H1 (cell line): ENCODE results near the gene WWC2. TPM values are rescaled to one million over a fixed set of nuclear protein-coding genes. Genes with fewer than 3 reads are reported as not detected.

ENCODE experiments used
- CTCF ChIA-PET: fragments of 300-600 bp; sonication (Branson Sonifier 250); formaldehyde crosslinking; loops from one replicate; lab custom pipeline; 2021; ENCODE audit not compliant: partially characterized antibody; lab: Charles Lee
- POLR2A ChIA-PET: fragments of 300-600 bp; sonication (Branson Sonifier 250); formaldehyde crosslinking; loops from one replicate; lab custom pipeline; 2021; ENCODE audit warnings: inconsistent platforms; ENCODE audit not compliant: partially characterized antibody; lab: Charles Lee
- DNase-seq, 2 experiments: peaks; one replicate each; pipeline versions ENCODE4 v3.0.0 to v3.0.0-alpha.2; 2010 to 2022; ENCODE audit warnings: low spot score in 2 of 2, low read depth in 1 of 2, mixed read lengths in 1 of 2
- FAIRE-seq: peaks from 2 replicates; lab custom pipeline; 2011; peaks lifted over from hg19 to GRCh38; lab: Jason Lieb, UNC
- H2AFZ ChIP-seq: 2 replicates; pipeline ENCODE4 v1.8.1; 2012; ENCODE audit warnings: low read length, inconsistent platforms
- H2AK5ac ChIP-seq: 2 replicates; pipeline ENCODE4 v1.6.1; 2013; ENCODE audit warnings: low read depth, low read length
- H2BK120ac ChIP-seq: replicated peaks from 2 replicates; pipeline ENCODE3; 2013; ENCODE audit warnings: low read depth, low read length, inconsistent platforms
- H2BK12ac ChIP-seq: 2 replicates; pipeline ENCODE4 v1.6.1; 2013; ENCODE audit warnings: low read depth, low read length
- H2BK15ac ChIP-seq: 2 replicates; pipeline ENCODE4 v1.6.1; 2013; ENCODE audit warnings: low read length
- H2BK20ac ChIP-seq: 2 replicates; pipeline ENCODE4 v1.6.1; 2013; ENCODE audit warnings: low read length
- H2BK5ac ChIP-seq: 2 replicates; pipeline ENCODE4 v1.6.1; 2013; ENCODE audit warnings: low read depth, low read length
- H3K14ac ChIP-seq: 2 replicates; pipeline ENCODE4 v1.6.1; 2013; ENCODE audit warnings: inconsistent platforms; ENCODE audit not compliant: insufficient read length
- H3K18ac ChIP-seq: 2 replicates; pipeline ENCODE4 v1.6.1; 2013; ENCODE audit warnings: low read length; ENCODE audit errors: extremely low read depth
- H3K23ac ChIP-seq: 2 replicates; pipeline ENCODE4 v1.6.1; 2013; ENCODE audit warnings: inconsistent platforms; ENCODE audit not compliant: insufficient read length
- H3K23me2 ChIP-seq: 2 replicates; pipeline ENCODE4 v1.6.1; 2013; ENCODE audit warnings: low read depth, low read length
- H3K27ac ChIP-seq: 2 replicates; pipeline ENCODE4 v1.6.1; 2011; ENCODE audit warnings: low read depth, low read length, inconsistent platforms
- H3K27me3 ChIP-seq, 4 experiments: replicated peaks in 1 of 4; 1 replicate in 1 of 4; 2 replicates in 3 of 4; pipeline versions ENCODE4 v1.6.1 to v1.8.1; 2011 to 2013; ENCODE audit warnings: low read length in 3 of 4, mild to moderate bottlenecking in 3 of 4, inconsistent platforms in 2 of 4, mixed read lengths in 2 of 4, moderate library complexity in 1 of 4; ENCODE audit not compliant: control insufficient read depth in 3 of 4, insufficient read depth in 3 of 4; ENCODE audit errors: extremely low read depth in 1 of 4
- H3K36me3 ChIP-seq, 4 experiments: 2 replicates each; pipeline versions ENCODE4 v1.6.1 to v1.8.1; 2011 to 2013; ENCODE audit warnings: mild to moderate bottlenecking in 4 of 4, low read length in 3 of 4, moderate library complexity in 2 of 4, control low read depth in 1 of 4, inconsistent platforms in 1 of 4; ENCODE audit not compliant: insufficient read depth in 4 of 4, control insufficient read depth in 2 of 4
- H3K4ac ChIP-seq: replicated peaks from 2 replicates; pipeline ENCODE3; 2013; ENCODE audit warnings: low read length, low read depth, mixed read lengths, inconsistent platforms; ENCODE audit not compliant: insufficient read length
- H3K4me1 ChIP-seq, 4 experiments: replicated peaks in 1 of 4; 1 replicate in 1 of 4; 2 replicates in 3 of 4; pipeline versions ENCODE4 v1.6.1 to v1.8.1; 2011 to 2013; ENCODE audit warnings: low read length in 3 of 4, inconsistent platforms in 2 of 4, mixed read lengths in 1 of 4; ENCODE audit not compliant: insufficient read depth in 4 of 4, control insufficient read depth in 3 of 4
- H3K4me2 ChIP-seq, 2 experiments: 2 replicates each; pipeline versions ENCODE4 v1.6.1 to v1.8.1; 2011 to 2013; ENCODE audit warnings: low read depth in 2 of 2, low read length in 2 of 2, control low read depth in 1 of 2, inconsistent platforms in 1 of 2, mild to moderate bottlenecking in 1 of 2; ENCODE audit not compliant: insufficient read depth in 1 of 2
- H3K4me3 ChIP-seq, 4 experiments: fragments of 200-600, 300-600 bp in 1 of 4; sonication (generic), shearing (Covaris generic), sonication (Bioruptor Twin) in 1 of 4; 2 replicates each; pipeline versions ENCODE4 v1.5.1 to v1.8.1; 2011 to 2016; ENCODE audit warnings: low read length in 4 of 4, low read depth in 3 of 4, control low read depth in 2 of 4, inconsistent platforms in 2 of 4, mild to moderate bottlenecking in 2 of 4, mixed read lengths in 1 of 4, moderate library complexity in 1 of 4; ENCODE audit not compliant: insufficient read depth in 2 of 4; ENCODE audit errors: extremely low read depth in 1 of 4
- H3K56ac ChIP-seq: replicated peaks from 2 replicates; pipeline ENCODE3; 2013; ENCODE audit warnings: low read depth, mild to moderate bottlenecking, mixed read lengths, low read length, inconsistent platforms; ENCODE audit not compliant: insufficient read length
- H3K79me1 ChIP-seq: 2 replicates; pipeline ENCODE4 v1.6.1; 2013; ENCODE audit warnings: low read depth, low read length, control low read depth
- H3K79me2 ChIP-seq, 2 experiments: 2 replicates each; pipeline versions ENCODE4 v1.6.1 to v1.8.1; 2012 to 2013; ENCODE audit warnings: low read length in 2 of 2, mild to moderate bottlenecking in 2 of 2, inconsistent platforms in 1 of 2; ENCODE audit not compliant: insufficient read depth in 2 of 2, control insufficient read depth in 1 of 2
- H3K9ac ChIP-seq, 4 experiments: replicated peaks in 1 of 4; 1 replicate in 1 of 4; 2 replicates in 3 of 4; pipeline versions ENCODE4 v1.6.1 to v1.8.1; 2011 to 2013; ENCODE audit warnings: low read depth in 3 of 4, low read length in 3 of 4, control low read depth in 2 of 4, mild to moderate bottlenecking in 2 of 4, moderate library complexity in 2 of 4, inconsistent platforms in 1 of 4; ENCODE audit errors: extremely low read depth in 1 of 4
- H3K9me3 ChIP-seq, 2 experiments: 2 replicates each; pipeline versions ENCODE4 v1.6.1 to v1.8.1; 2012 to 2013; ENCODE audit warnings: mild to moderate bottlenecking in 2 of 2, moderate library complexity in 2 of 2, control low read depth in 1 of 2, inconsistent platforms in 1 of 2, low read depth in 1 of 2, low read length in 1 of 2, mixed read lengths in 1 of 2; ENCODE audit not compliant: insufficient read depth in 2 of 2
- H4K20me1 ChIP-seq, 2 experiments: replicated peaks in 1 of 2; 2 replicates each; pipeline versions ENCODE3 to v1.8.1; 2011 to 2013; ENCODE audit warnings: inconsistent platforms in 2 of 2, low read length in 2 of 2, mild to moderate bottlenecking in 1 of 2; ENCODE audit not compliant: insufficient read depth in 2 of 2, control insufficient read depth in 1 of 2
- H4K5ac ChIP-seq: 2 replicates; pipeline ENCODE4 v1.6.1; 2013; ENCODE audit warnings: low read length, low read depth, mixed read lengths, inconsistent platforms; ENCODE audit not compliant: insufficient read length
- H4K8ac ChIP-seq: 2 replicates; pipeline ENCODE4 v1.8.0; 2013; ENCODE audit warnings: mild to moderate bottlenecking, moderate library complexity, low read length, inconsistent platforms; ENCODE audit not compliant: insufficient read depth; ENCODE audit errors: extremely low read depth
- H4K91ac ChIP-seq: replicated peaks from 2 replicates; pipeline ENCODE3; 2013; ENCODE audit warnings: low read length, mixed read lengths, inconsistent platforms; ENCODE audit not compliant: insufficient read length
- ATF2 ChIP-seq: IDR thresholded peaks from 2 replicates; pipeline ENCODE4 v1.6.1; 2012; ENCODE audit warnings: low read length, inconsistent platforms
- BRCA1 ChIP-seq: IDR thresholded peaks from 2 replicates; pipeline ENCODE4 v1.6.1; 2012; ENCODE audit warnings: low read depth, low read length, improper control_type of control experiment
- CTBP2 ChIP-seq: IDR thresholded peaks from 2 replicates; pipeline ENCODE4 v1.7.0; 2011; ENCODE audit warnings: borderline replicate concordance, mild to moderate bottlenecking, moderate library complexity, mixed read lengths, low read length; ENCODE audit not compliant: insufficient read depth, insufficient read length
- FOSL1 ChIP-seq: IDR thresholded peaks from 2 replicates; pipeline ENCODE4 v1.6.1; 2011; ENCODE audit warnings: mild to moderate bottlenecking, low read depth, low read length, moderate library complexity; ENCODE audit not compliant: insufficient read depth
- GABPA ChIP-seq: IDR thresholded peaks from 2 replicates; pipeline ENCODE4 v1.6.1; 2011; ENCODE audit warnings: mild to moderate bottlenecking, low read length, moderate library complexity, borderline replicate concordance; ENCODE audit not compliant: insufficient read depth
- KDM4A ChIP-seq: IDR thresholded peaks from one replicate; pipeline ENCODE4 v1.7.1; 2012; ENCODE audit warnings: low read depth, mild to moderate bottlenecking, moderate library complexity, low read length, inconsistent platforms; ENCODE audit not compliant: severe bottlenecking
- MAFK ChIP-seq: IDR thresholded peaks from 2 replicates; pipeline ENCODE4 v1.6.1; 2012; ENCODE audit warnings: low read depth, mild to moderate bottlenecking, improper control_type of control experiment, low read length
- POLR2AphosphoS5 ChIP-seq: IDR thresholded peaks from 2 replicates; pipeline ENCODE4 v1.6.1; 2011; ENCODE audit warnings: low read depth, low read length
- RNF2 ChIP-seq: fragments of 200-900, 300-1000 bp; sonication (generic); IDR thresholded peaks from 2 replicates; pipeline ENCODE4 v1.7.1; 2016; ENCODE audit warnings: borderline replicate concordance, low read depth, mild to moderate bottlenecking, antibody characterized with exemption, low read length; ENCODE audit not compliant: poor library complexity, severe bottlenecking; ENCODE audit errors: missing control alignments
- SIRT6 ChIP-seq: IDR thresholded peaks from one replicate; pipeline ENCODE4 v1.7.1; 2012; ENCODE audit warnings: low read length, inconsistent platforms
- USF2 ChIP-seq: IDR thresholded peaks from 2 replicates; pipeline ENCODE4 v1.6.1; 2011; ENCODE audit warnings: low read length, improper control_type of control experiment
- WGBS, 2 experiments: shearing (Covaris generic) in 1 of 2; methylation state at CpG; one replicate each; pipeline versions ENCODE4 v1.1.6 to v1.1.7; 2013 to 2015; ENCODE audit warnings: low lambda C conversion rate in 2 of 2, mixed read lengths in 2 of 2, inconsistent platforms in 1 of 2, low coverage in 1 of 2, missing lambda C conversion rate in 1 of 2; ENCODE audit not compliant: insufficient replicate concordance in 2 of 2, insufficient coverage in 1 of 2, insufficient read length in 1 of 2; ENCODE audit errors: extremely low coverage in 1 of 2, missing lambda C conversion rate in 1 of 2; 5-methylcytosine and 5-hydroxymethylcytosine counted together
- polyA plus RNA-seq, 7 experiments: library from polyadenylated mRNA; depleted of rRNA in 3 of 7; stranded (reverse) in 5 of 7; unstranded in 2 of 7; fragments of >200 nt in 5 of 7; fragments of 200-250 nt in 2 of 7; gene quantifications; 1 replicate in 5 of 7; 2 replicates in 1 of 7; 4 replicates in 1 of 7; pipeline versions ENCODE4 v1.2.1 to v1.2.3, GENCODE V29; 2011 to 2013; ENCODE audit warnings: missing spikeins in 2 of 7, mixed read lengths in 2 of 7
- total RNA-seq: library from RNA; stranded (reverse); fragmentation: NEBNext Ultra II Directional; extraction: Animal tissue kit (Norgen Biotek cat#: 25700); gene quantifications from 2 replicates; pipeline ENCODE4 v1.2.1, GENCODE V29; 2021

Gene WWC2
- total and polyA plus RNA-seq, 2 of the 8 experiments (the other 6 are each of a cell fraction or from before 2014, with no cell fraction given): 17.6 to 135 TPM

- no peak overlapping the region for H2AFZ ChIP-seq
- POLR2A ChIA-PET: no interaction called here
- TF ChIP-seq USF2 (no peak), POLR2AphosphoS5 (no peak), MAFK (no peak), RNF2 (no peak), KDM4A (no peak), GABPA (no peak), CTBP2 (no peak), FOSL1 (no peak), BRCA1 (no peak), ATF2 (no peak), SIRT6 (no peak)
Measured at GRCh38 chr4:183362036-183362435, 263.0 kb downstream of the WWC2 start.

More at GRCh38 chr4:183362036-183362435, 263.0 kb downstream of the WWC2 start:
- no peak for DNase-seq
- H2BK15ac ChIP-seq: no peak overlapping the region
- no peak overlapping the region for H3K23ac ChIP-seq
- H3K4me2 ChIP-seq: no peak overlapping the region
- no peak overlapping the region for H4K91ac ChIP-seq
- no peak overlapping the region for H3K56ac ChIP-seq
- H3K27ac ChIP-seq: no peak overlapping the region
- no peak for FAIRE-seq
- no peaks in the 10 kb centered on the region for H3K36me3 ChIP-seq
- H4K5ac ChIP-seq: no peak overlapping the region
- H2BK120ac ChIP-seq: no peak overlapping the region
- H3K23me2 ChIP-seq: no peaks in the 10 kb centered on the region
- no peak overlapping the region for H3K4ac ChIP-seq
- no peak overlapping the region for H4K8ac ChIP-seq
- H3K14ac ChIP-seq: no peak overlapping the region
- no peaks in the 10 kb centered on the region for H3K79me2 ChIP-seq
- no peaks in the 10 kb centered on the region for H3K79me1 ChIP-seq
- H3K9me3 ChIP-seq: no peaks in the 10 kb centered on the region
- H2AK5ac ChIP-seq: no peak overlapping the region
- H3K18ac ChIP-seq: no peak overlapping the region
- H2BK5ac ChIP-seq: no peak overlapping the region
- H3K4me1 ChIP-seq: peaks cover 0 to 3% (median 1%) of the 10 kb centered on the region in 4 experiments; a peak in 2 of 7 replicates
- H3K4me3 ChIP-seq: no peak overlapping the region
- H3K9ac ChIP-seq: no peak overlapping the region
- no peaks in the 10 kb centered on the region for H4K20me1 ChIP-seq
- CTCF ChIA-PET: interaction anchor here (0.7 to 2.1 kb wide), 6 partner anchors 9 to 424 kb away, joined by 3 to 4 read pairs (median 4); no protein-coding TSS in a partner anchor
- H3K27me3 ChIP-seq: no peaks in the 10 kb centered on the region
- H2BK12ac ChIP-seq: no peak overlapping the region
- 87% methylated on average over 4 of the region's 4 CpGs; no CpG with 5 or more reads in 1 of the 2 experiments for WGBS, 2 experiments
- H2BK20ac ChIP-seq: no peak overlapping the region
